Fibroblast of lung (primary cell): Measurements from ENCODE around the gene RRAS. TPM values are rescaled to one million over a fixed set of nuclear protein-coding genes. Genes with fewer than 3 reads are reported as not detected.

Experiments used
- DNase-seq, 2 donors: peaks; one replicate each; pipeline versions ENCODE4 v3.0.0 to v3.0.0-alpha.2; 2010; ENCODE audit warnings: low read depth in 2 of 2
- H2AFZ ChIP-seq: 2 replicates; pipeline ENCODE4 v1.5.1; 2012; ENCODE audit warnings: low read length, control low read depth, inconsistent platforms
- H3K27ac ChIP-seq: 2 replicates; pipeline ENCODE4 v1.5.1; 2011; ENCODE audit warnings: low read length, control low read depth; ENCODE audit not compliant: insufficient read depth
- H3K27me3 ChIP-seq: 2 replicates; pipeline ENCODE4 v1.5.1; 2011; ENCODE audit warnings: mild to moderate bottlenecking, low read length; ENCODE audit not compliant: control insufficient read depth, insufficient read depth
- H3K36me3 ChIP-seq: 2 replicates; pipeline ENCODE4 v1.5.1; 2011; ENCODE audit warnings: low read length; ENCODE audit not compliant: control insufficient read depth, insufficient read depth
- H3K4me1 ChIP-seq: 2 replicates; pipeline ENCODE4 v1.5.1; 2011; ENCODE audit warnings: low read length; ENCODE audit not compliant: control insufficient read depth, insufficient read depth; ENCODE audit errors: extremely low read depth
- H3K4me2 ChIP-seq: 2 replicates; pipeline ENCODE4 v1.5.1; 2011; ENCODE audit warnings: low read length, control low read depth; ENCODE audit not compliant: insufficient read depth; ENCODE audit errors: extremely low read depth
- H3K4me3 ChIP-seq, 4 experiments: fragments of 200-600 bp in 1 of 4; sonication (generic) in 1 of 4; replicated peaks in 1 of 4; 2 replicates each; pipeline ENCODE4 v1.5.1; 2011 to 2016; ENCODE audit warnings: low read length in 4 of 4, low read depth in 3 of 4, mild to moderate bottlenecking in 3 of 4, control low read depth in 2 of 4, inconsistent platforms in 1 of 4, mixed read lengths in 1 of 4; ENCODE audit not compliant: insufficient read depth in 1 of 4; ENCODE audit errors: control extremely low read depth in 1 of 4
- H3K79me2 ChIP-seq: 2 replicates; pipeline ENCODE4 v1.5.1; 2012; ENCODE audit warnings: mild to moderate bottlenecking, low read length, inconsistent platforms; ENCODE audit not compliant: control insufficient read depth, insufficient read depth
- H3K9ac ChIP-seq: 2 replicates; pipeline ENCODE4 v1.5.1; 2011; ENCODE audit warnings: mild to moderate bottlenecking, low read length, control low read depth; ENCODE audit not compliant: insufficient read depth
- H3K9me3 ChIP-seq: 2 replicates; pipeline ENCODE4 v1.5.1; 2012; ENCODE audit warnings: low read depth, low read length; ENCODE audit not compliant: control insufficient read depth, insufficient read depth
- H4K20me1 ChIP-seq: 2 replicates; pipeline ENCODE4 v1.5.1; 2011; ENCODE audit warnings: low read length; ENCODE audit not compliant: control insufficient read depth, insufficient read depth; ENCODE audit errors: extremely low read depth
- EZH2 ChIP-seq: IDR thresholded peaks from 2 replicates; pipeline ENCODE4 v1.5.1; 2012; ENCODE audit warnings: low read length, control low read depth, mild to moderate bottlenecking; ENCODE audit errors: missing control alignments
- polyA plus RNA-seq, 2 donors: library from polyadenylated mRNA; depleted of rRNA in 1 of 2; stranded (reverse) in 1 of 2; unstranded in 1 of 2; fragments of >200 nt; gene quantifications; 2 replicates each; pipeline ENCODE4 v1.2.1, GENCODE V29; 2011 to 2012; ENCODE audit warnings: missing spikeins in 1 of 2
- total RNA-seq: library from RNA; depleted of rRNA; stranded (reverse); fragments of >200 nt; gene quantifications from 2 replicates; pipeline ENCODE4 v1.2.1, GENCODE V29; 2014
- TF ChIP-seq, protein P1 (sequence below), 2 donors: IDR thresholded peaks in 1 of 2; conservative IDR thresholded peaks in 1 of 2; 1 replicate in 1 of 2; 2 replicates in 1 of 2; pipeline ENCODE4 v1.5.1; 2011 to 2012; ENCODE audit warnings: low read length in 2 of 2, control low read depth in 1 of 2, inconsistent platforms in 1 of 2, low read depth in 1 of 2, mild to moderate bottlenecking in 1 of 2

The RRAS gene
- total and polyA plus RNA-seq, 2 donors (not counting 1 experiment from before 2014, with no cell fraction given), result 60.1 to 129 TPM

DNA sequence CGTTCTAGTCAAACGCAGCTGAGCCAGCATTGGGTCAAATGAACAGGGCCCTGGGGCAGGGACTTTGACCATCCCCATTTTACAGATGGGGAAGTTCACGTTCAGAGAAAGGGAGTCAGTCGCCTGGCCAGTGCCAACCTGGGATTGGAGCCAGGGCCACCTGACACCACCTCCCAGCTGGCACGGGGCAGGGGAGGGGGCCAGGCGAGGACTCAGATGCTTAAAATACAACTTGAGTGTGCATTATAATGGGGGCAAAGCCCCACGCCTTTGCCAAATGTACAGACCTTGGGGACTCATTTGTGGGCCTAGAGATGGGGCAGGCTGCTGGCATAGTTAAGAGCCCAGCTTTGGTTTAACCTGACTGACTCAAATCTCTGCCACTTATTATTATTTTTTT is 34.3 kb downstream of the RRAS start:
- Histone ChIP-seq H3K27ac (no peak overlapping the region), H3K4me1 (no peaks in the 10 kb centered on the region), H3K4me3 (no peak overlapping the region), H3K9ac (no peak overlapping the region), H3K4me2 (no peak overlapping the region), H3K36me3 (peaks cover 13% of the 10 kb centered on the region), H3K27me3 (no peaks in the 10 kb centered on the region), H4K20me1 (no peaks in the 10 kb centered on the region), H3K79me2 (peaks cover 17% of the 10 kb centered on the region), H3K9me3 (no peaks in the 10 kb centered on the region), H2AFZ (no peak overlapping the region)
- no peak for TF ChIP-seq EZH2
- TF ChIP-seq, protein P1, sequence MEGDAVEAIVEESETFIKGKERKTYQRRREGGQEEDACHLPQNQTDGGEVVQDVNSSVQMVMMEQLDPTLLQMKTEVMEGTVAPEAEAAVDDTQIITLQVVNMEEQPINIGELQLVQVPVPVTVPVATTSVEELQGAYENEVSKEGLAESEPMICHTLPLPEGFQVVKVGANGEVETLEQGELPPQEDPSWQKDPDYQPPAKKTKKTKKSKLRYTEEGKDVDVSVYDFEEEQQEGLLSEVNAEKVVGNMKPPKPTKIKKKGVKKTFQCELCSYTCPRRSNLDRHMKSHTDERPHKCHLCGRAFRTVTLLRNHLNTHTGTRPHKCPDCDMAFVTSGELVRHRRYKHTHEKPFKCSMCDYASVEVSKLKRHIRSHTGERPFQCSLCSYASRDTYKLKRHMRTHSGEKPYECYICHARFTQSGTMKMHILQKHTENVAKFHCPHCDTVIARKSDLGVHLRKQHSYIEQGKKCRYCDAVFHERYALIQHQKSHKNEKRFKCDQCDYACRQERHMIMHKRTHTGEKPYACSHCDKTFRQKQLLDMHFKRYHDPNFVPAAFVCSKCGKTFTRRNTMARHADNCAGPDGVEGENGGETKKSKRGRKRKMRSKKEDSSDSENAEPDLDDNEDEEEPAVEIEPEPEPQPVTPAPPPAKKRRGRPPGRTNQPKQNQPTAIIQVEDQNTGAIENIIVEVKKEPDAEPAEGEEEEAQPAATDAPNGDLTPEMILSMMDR (conservative IDR thresholded peaks at IDR 0.05 in 1 of 2, IDR thresholded peaks at IDR 0.05 in 1 of 2; ENCODE audit: low read depth in 1 of 2, low read length in 2 of 2), result no peak
- DNase-seq, result no peak

DNA sequence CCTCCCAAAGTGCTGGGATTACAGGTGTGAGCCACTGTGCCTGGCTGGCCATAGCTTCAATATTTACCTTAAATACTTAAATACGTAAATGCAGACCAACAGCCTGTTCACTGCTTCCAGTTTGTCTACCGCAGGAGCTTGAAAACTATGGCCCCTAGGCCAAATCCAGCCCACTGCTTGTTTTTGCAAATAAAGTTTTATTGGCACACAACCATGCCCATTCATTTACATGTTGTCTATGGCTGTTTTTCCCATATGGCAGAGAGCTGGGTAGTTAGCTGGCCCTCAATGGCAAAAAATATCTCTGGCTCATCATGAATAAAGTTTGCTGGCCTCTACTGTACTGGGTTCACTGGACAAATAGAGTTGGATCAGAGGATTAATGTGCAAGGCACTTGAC is 37.1 kb downstream of the RRAS start:
- Histone ChIP-seq H3K27me3 (no peaks in the 10 kb centered on the region), H2AFZ (no peak overlapping the region), H3K4me1 (no peaks in the 10 kb centered on the region), H3K27ac (no peak overlapping the region), H3K4me2 (no peak overlapping the region), H3K4me3 (no peak overlapping the region), H3K79me2 (peaks cover 12% of the 10 kb centered on the region), H3K9ac (no peak overlapping the region), H3K36me3 (peaks cover 14% of the 10 kb centered on the region), H3K9me3 (no peaks in the 10 kb centered on the region), H4K20me1 (no peaks in the 10 kb centered on the region)
- TF ChIP-seq EZH2, result no peak
- TF ChIP-seq, protein P1 (conservative IDR thresholded peaks at IDR 0.05 in 1 of 2, IDR thresholded peaks at IDR 0.05 in 1 of 2; ENCODE audit: low read depth in 1 of 2, low read length in 2 of 2), result no peak
- DNase-seq, result no peak

DNA sequence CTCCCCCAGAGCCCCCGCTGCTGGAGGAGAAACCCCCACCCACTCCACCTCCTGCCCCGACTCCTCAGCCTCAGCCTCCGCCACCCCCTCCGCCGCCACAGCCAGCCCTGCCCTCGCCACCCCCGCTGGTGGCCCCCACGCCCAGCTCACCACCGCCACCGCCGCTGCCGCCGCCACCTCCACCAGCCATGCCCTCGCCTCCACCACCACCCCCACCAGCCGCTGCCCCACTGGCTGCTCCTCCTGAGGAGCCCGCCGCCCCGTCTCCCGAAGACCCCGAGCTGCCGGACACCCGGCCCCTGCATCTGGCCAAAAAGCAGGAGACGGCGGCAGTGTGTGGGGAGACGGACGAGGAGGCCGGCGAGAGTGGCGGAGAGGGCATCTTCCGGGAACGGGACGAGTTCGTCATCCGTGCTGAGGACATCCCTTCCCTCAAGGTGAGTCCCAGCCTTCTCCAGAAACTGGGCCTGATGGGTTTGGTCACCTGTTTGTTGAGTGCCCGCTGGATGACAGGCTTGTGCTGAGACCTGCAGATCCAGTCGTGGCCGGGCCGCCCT is 38.4 kb downstream of the RRAS start:
- Histone ChIP-seq H3K79me2 (peaks cover 10% of the 10 kb centered on the region), H3K9ac (no peak overlapping the region), H3K4me3 (no peak overlapping the region), H3K4me2 (no peak overlapping the region), H3K27me3 (no peaks in the 10 kb centered on the region), H4K20me1 (no peaks in the 10 kb centered on the region), H3K27ac (no peak overlapping the region), H2AFZ (no peak overlapping the region), H3K9me3 (no peaks in the 10 kb centered on the region), H3K36me3 (peaks cover 22% of the 10 kb centered on the region), H3K4me1 (no peaks in the 10 kb centered on the region)
- DNase-seq, result no peak
- no peak for TF ChIP-seq EZH2
- TF ChIP-seq, protein P1 (conservative IDR thresholded peaks at IDR 0.05 in 1 of 2, IDR thresholded peaks at IDR 0.05 in 1 of 2; ENCODE audit: low read depth in 1 of 2, low read length in 2 of 2), result no peak
